ENCODE results near the gene SFXN5. TPM values are rescaled to one million over a fixed set of nuclear protein-coding genes. Genes with fewer than 3 reads are reported as not detected.

The SFXN5 gene
- total RNA-seq, 1 experiment from 2014 or later: 20.5 TPM

DNA sequence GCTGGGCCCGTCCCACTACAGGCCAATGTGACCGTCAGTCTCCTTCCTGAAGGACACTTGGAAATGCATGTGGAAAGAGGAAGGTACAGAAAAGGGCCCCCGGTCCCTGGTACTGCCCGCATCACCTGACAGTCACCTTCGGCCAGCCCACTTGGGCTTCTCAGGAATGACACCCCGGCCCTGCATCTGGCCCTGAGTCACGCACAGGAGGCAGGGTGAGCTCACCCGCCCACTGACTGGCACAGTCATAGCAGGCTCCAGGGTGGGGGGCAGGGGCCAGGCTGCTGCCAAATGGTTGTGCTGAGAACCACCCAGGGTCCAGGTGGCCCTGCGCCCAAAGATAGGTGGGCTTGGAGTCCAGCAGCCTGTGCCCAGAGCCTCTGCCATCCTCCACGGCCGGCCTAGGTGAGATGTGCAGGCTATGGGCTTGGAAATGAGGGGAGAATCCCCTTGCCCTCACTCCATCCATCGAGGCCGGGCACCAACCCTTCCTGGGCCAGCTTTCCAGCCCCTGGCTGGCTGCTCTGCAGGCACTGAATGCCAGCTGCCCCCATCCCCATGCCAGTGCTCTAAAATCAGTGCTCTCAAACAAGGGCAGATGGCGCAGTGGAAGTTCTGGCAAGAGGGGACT is 140.1 kb downstream of the SFXN5 start:
- no peak for DNase-seq
- H3K4me1 ChIP-seq: peaks cover 17% of the 10 kb centered on the region
- H3K36me3 ChIP-seq: no peaks in the 10 kb centered on the region
- no peaks in the 10 kb centered on the region for H3K9me3 ChIP-seq (replicated peaks)
- no peak overlapping the region for H3K27ac ChIP-seq
- peaks cover 6% of the 10 kb centered on the region for H3K27me3 ChIP-seq
- H3K4me3 ChIP-seq: no peak overlapping the region

DNA sequence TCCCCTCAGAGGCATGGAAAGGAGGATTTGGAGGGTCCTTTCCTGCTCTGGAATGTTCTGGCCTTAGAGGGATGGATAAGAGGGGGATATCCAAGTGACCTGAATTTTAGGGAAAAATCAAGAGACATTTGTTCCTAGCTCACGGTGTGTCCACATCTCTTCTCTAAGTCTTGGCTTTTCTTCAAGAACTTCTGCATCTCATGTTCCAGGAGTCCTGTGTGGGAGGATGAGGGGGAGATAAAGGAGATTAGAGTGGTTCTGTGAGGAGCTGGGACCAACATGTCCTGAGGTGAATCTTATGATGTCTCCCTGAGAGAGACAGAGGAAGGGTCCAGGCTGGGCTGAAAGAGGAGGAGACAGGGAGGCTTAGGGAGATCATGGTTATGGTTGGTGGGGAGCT is 142.5 kb downstream of the SFXN5 start:
- Histone ChIP-seq H3K9me3 (replicated peaks) (no peaks in the 10 kb centered on the region), H3K36me3 (no peaks in the 10 kb centered on the region), H3K4me3 (no peak overlapping the region), H3K27ac (no peak overlapping the region), H3K4me1 (peaks cover 17% of the 10 kb centered on the region), H3K27me3 (peaks cover 22% of the 10 kb centered on the region)
- DNase-seq: no peak

DNA sequence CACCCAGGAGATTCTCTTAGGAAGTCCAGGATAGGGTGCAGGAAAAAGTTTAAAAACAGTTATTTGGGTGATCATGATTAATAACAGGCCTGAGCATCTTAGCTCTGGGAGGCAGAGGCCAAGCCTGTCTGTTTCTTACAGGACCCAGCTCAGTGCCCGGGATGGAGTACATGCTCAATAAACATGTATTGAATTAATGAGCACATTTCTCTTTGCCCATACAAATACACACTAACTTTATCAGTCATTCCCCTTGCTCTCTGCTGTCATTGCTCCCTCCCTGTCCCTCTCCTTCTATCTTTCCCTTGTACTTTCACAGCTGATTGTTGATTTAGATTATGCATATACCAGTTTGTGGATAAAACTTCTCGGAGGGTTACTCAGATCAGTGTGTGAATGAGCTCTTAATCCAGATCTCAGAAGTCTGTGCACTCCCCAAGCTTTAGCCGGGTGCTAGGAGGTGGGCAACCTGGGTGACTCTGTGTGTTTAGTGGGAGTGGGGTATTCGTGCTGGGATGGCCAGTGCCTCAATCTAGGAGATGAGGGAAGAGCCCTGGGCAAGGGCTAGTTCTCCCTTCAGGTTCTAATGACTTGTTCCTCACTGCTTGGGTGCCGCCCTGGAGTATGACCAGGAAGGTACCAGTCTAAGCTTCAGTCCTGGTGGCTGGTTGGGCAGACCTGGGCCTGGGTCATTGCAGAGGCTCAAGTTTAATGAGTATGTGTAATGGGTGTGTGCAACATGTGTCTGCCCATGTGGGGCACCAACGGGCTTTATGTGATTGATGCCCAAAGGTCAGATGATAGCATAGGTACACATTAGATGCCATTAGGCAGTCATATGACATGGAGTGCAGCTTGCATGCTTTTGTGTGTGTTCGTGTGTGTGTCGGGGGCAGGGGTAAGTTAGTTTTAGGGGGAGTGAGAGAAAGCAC is 143.6 kb downstream of the SFXN5 start:
- DNase-seq: no peak
- Histone ChIP-seq H3K4me1 (peaks cover 16% of the 10 kb centered on the region), H3K36me3 (no peaks in the 10 kb centered on the region), H3K27ac (no peak overlapping the region), H3K4me3 (no peak overlapping the region), H3K27me3 (peaks cover 32% of the 10 kb centered on the region), H3K9me3 (replicated peaks) (no peaks in the 10 kb centered on the region)

DNA sequence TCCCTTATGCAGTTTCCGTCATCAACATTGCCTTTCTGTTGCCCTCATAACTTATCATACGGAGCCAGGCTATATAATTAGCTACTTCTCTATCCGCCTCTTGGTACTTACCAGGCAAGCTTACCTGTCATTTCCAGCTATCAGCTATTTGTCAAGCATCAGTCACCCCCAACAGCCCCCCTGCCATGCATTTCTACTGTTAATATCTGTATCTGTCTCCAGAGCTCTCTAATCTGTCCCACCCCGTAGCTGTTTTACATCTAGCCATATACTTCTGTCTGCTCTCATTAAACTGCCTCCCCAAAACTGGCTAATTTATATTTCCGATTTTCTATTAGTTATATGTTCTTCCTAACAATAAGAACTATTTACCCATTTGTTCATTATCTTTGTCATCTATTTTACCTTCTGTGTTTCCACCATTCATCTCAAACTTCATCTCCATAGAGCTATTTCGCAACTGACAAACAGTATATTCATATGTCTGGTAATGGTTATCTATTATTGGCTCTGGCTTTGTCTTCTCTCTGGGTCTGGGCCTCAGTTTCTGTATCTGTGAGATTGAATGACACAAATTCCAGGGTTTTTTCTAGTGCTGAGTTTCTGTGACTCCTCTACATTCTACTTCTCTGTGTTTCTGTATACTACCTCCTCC is 144.6 kb downstream of the SFXN5 start:
- Histone ChIP-seq H3K36me3 (no peaks in the 10 kb centered on the region), H3K4me1 (peaks cover 7% of the 10 kb centered on the region), H3K9me3 (replicated peaks) (no peaks in the 10 kb centered on the region), H3K4me3 (no peak overlapping the region), H3K27me3 (peaks cover 41% of the 10 kb centered on the region), H3K27ac (no peak overlapping the region)
- no peak for DNase-seq

DNA sequence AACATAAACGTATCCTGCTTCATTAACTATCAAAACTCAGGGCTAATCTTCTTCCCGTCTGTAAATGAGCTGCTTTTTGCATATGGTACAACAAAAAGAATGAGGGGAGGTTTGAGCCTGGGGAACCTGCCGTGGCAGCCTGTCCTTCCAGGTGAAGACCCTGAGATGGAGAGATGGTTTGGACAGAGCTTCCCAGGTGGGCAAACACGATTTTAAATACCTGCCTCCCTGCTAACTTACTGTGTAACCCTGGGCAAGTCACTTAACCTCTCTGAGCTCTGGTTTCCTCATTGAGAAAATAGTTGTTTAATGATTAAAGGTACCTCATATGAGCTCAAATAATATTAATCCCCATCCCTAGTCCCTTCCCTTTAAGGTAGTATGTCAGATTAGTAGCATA is 145.1 kb downstream of the SFXN5 start:
- no peak overlapping the region for H3K4me3 ChIP-seq
- no peaks in the 10 kb centered on the region for H3K36me3 ChIP-seq
- no peaks in the 10 kb centered on the region for H3K9me3 ChIP-seq (replicated peaks)
- H3K27me3 ChIP-seq: peaks cover 45% of the 10 kb centered on the region
- H3K27ac ChIP-seq: no peak overlapping the region
- no peak for DNase-seq
- peaks cover under 1% of the 10 kb centered on the region for H3K4me1 ChIP-seq

DNA sequence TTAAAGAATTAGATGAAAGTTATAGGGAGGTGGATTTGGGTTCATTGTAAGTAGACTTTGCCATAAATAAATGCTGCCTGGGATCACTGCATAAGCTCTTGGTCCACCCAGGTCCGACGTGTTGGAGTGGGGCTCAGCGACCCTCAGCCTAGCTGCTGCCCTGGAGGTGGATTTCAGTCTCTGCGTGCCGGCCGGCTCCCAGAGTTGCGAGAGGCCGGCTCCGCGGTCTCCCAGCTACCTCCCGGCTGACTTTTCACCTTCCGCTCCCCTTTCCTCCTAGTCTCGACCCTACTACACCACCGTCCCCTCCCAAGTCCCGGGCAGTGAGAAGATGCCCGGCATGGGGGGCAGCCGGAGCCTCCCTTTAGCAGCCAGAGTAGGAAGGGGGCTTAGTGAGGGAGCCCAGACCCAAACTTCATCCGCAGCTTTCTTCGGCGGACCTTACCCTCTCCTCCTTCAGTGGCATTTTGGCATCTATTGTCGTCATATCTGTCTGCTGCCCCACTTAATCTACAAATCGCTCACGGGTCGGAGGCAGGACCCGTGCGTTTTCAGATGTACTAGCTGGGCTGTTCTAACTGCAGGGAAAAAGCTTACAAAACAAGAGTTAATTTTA is 146.1 kb downstream of the SFXN5 start:
- Histone ChIP-seq H3K9me3 (replicated peaks) (no peaks in the 10 kb centered on the region), H3K27me3 (peaks cover 52% of the 10 kb centered on the region), H3K27ac (no peak overlapping the region), H3K4me1 (no peaks in the 10 kb centered on the region), H3K4me3 (no peak overlapping the region), H3K36me3 (no peaks in the 10 kb centered on the region)
- DNase-seq: no peak

DNA sequence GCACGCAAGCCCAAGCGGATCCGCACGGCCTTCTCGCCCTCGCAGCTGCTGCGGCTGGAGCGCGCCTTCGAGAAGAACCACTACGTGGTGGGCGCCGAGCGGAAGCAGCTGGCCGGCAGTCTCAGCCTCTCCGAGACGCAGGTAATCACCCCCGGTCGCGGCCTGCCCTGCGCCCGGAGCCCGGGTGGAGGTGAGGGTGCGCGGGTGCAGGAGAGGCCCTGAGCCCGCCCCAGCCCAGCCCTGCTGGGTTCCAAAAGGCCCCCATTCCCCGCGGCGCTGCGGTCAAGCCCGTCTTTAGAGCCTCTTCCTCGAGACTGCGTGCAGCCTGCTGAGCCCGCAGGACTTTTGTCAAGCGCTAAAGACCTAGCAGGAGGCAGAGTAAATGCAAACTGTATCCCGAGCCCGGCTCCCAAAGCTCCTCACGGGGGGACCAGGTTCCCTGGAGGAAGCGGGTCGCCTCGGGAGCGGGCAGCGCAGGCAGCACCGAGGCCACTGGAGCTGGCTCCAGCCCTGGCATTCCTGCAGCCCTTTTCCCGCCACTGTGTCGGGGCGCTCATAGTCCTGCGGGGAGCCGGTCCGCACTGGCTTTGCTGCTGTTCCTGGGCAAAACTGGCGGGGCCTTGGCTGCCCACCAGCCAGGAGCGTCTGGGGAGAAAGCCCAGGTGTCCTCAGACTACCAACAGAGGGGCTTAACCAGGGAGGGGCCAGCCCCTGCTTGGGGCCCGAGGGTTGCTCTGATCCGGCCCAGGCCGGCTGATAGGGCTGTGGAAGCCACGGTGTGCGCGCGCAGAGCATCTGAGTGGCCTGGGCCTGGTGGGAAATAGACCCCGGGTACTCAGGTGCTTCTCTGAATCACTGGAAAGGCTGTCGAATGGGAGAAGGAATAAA is 146.9 kb downstream of the SFXN5 start:
- no peak for DNase-seq
- H3K27me3 ChIP-seq: peaks cover 59% of the 10 kb centered on the region
- H3K4me1 ChIP-seq: no peaks in the 10 kb centered on the region
- no peaks in the 10 kb centered on the region for H3K36me3 ChIP-seq
- no peak overlapping the region for H3K4me3 ChIP-seq
- H3K27ac ChIP-seq: no peak overlapping the region
- H3K9me3 ChIP-seq (replicated peaks): no peaks in the 10 kb centered on the region

GRCh38 chr2:72923833-72924352 is 147.6 kb downstream of the SFXN5 start:
- DNase-seq: no peak
- Histone ChIP-seq H3K4me3 (no peak overlapping the region), H3K4me1 (no peaks in the 10 kb centered on the region), H3K36me3 (no peaks in the 10 kb centered on the region), H3K9me3 (replicated peaks) (no peaks in the 10 kb centered on the region), H3K27me3 (peaks cover 66% of the 10 kb centered on the region), H3K27ac (no peak overlapping the region)

- Histone ChIP-seq H3K4me1 (no peaks in the 10 kb centered on the region), H3K9me3 (replicated peaks) (no peaks in the 10 kb centered on the region), H3K27ac (no peak overlapping the region), H3K36me3 (no peaks in the 10 kb centered on the region), H3K4me3 (no peak overlapping the region), H3K27me3 (peaks cover 71% of the 10 kb centered on the region)
- DNase-seq: no peak
Measured at GRCh38 chr2:72921853-72922252, 149.7 kb downstream of the SFXN5 start.

GRCh38 chr2:72921088-72921851 is 150.2 kb downstream of the SFXN5 start:
- Histone ChIP-seq H3K27ac (no peak overlapping the region), H3K4me1 (no peaks in the 10 kb centered on the region), H3K36me3 (no peaks in the 10 kb centered on the region), H3K27me3 (peaks cover 77% of the 10 kb centered on the region), H3K4me3 (no peak overlapping the region), H3K9me3 (replicated peaks) (no peaks in the 10 kb centered on the region)
- no peak for DNase-seq

- no peaks in the 10 kb centered on the region for H3K36me3 ChIP-seq
- H3K4me1 ChIP-seq: no peaks in the 10 kb centered on the region
- H3K9me3 ChIP-seq (replicated peaks): no peaks in the 10 kb centered on the region
- H3K27me3 ChIP-seq: peaks cover 79% of the 10 kb centered on the region
- peak overlapping the region; percentile 19; the same call in 1 of the 2 replicates for H3K4me3 ChIP-seq
- H3K27ac ChIP-seq: no peak overlapping the region
- DNase-seq: no peak
Measured at GRCh38 chr2:72920318-72921087, 151.0 kb downstream of the SFXN5 start.

GRCh38 chr2:72919414-72920317 is 151.8 kb downstream of the SFXN5 start:
- Histone ChIP-seq H3K36me3 (no peaks in the 10 kb centered on the region), H3K4me3 (peak overlapping the region; percentile 19; the same call in 1 of the 2 replicates), H3K4me1 (no peaks in the 10 kb centered on the region), H3K27me3 (peaks cover 79% of the 10 kb centered on the region), H3K27ac (no peak overlapping the region), H3K9me3 (replicated peaks) (no peaks in the 10 kb centered on the region)
- DNase-seq: no peak
